ENCODE measurements around the gene ADD3. TPM values are rescaled to one million over a fixed set of nuclear protein-coding genes. Genes with fewer than 3 reads are reported as not detected.

ADD3 gene
- total RNA-seq, 4 donors from 2014 or later, result 257 to 644 (median 358) TPM

DNA sequence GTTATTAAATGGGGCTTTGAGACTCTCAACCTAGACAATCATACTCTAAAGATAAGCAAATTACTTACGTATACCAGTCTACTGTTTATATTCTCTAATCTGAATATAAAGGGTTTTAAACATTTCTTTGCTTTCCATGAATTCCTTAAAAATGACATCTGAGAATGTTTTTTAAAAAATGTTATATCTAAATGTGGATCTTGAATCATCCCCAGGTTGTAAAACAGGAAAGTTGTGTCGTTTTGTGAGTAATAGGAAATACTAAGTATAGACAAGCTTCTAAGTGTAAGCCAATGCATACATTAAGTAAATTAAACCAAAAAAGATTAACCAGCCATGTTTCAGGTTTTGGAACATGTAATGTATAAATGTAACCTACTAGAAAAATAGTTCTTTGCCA is 26.8 kb downstream of the ADD3 start:
- intact Hi-C loops (cut with DNase I), result no loop called here
- Histone ChIP-seq H3K36me3 (no peaks in the 10 kb centered on the region), H3K27me3 (no peaks in the 10 kb centered on the region), H3K9me3 (no peaks in the 10 kb centered on the region), H3K4me1 (peaks cover 32 to 35% of the 10 kb centered on the region in 2 donors), H3K4me3 (replicated peaks in 1 of 3) (no peak overlapping the region), H3K27ac (no peak overlapping the region)
- WGBS, 2 donors, result 75 to 76% methylated on average over 2 of the region's 2 CpGs
- TF ChIP-seq, protein P1, sequence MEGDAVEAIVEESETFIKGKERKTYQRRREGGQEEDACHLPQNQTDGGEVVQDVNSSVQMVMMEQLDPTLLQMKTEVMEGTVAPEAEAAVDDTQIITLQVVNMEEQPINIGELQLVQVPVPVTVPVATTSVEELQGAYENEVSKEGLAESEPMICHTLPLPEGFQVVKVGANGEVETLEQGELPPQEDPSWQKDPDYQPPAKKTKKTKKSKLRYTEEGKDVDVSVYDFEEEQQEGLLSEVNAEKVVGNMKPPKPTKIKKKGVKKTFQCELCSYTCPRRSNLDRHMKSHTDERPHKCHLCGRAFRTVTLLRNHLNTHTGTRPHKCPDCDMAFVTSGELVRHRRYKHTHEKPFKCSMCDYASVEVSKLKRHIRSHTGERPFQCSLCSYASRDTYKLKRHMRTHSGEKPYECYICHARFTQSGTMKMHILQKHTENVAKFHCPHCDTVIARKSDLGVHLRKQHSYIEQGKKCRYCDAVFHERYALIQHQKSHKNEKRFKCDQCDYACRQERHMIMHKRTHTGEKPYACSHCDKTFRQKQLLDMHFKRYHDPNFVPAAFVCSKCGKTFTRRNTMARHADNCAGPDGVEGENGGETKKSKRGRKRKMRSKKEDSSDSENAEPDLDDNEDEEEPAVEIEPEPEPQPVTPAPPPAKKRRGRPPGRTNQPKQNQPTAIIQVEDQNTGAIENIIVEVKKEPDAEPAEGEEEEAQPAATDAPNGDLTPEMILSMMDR (IDR thresholded peaks at IDR 0.05), result no peak
- no peak for TF ChIP-seq POLR2A (IDR thresholded peaks at IDR 0.05)
- no peak for DNase-seq

DNA sequence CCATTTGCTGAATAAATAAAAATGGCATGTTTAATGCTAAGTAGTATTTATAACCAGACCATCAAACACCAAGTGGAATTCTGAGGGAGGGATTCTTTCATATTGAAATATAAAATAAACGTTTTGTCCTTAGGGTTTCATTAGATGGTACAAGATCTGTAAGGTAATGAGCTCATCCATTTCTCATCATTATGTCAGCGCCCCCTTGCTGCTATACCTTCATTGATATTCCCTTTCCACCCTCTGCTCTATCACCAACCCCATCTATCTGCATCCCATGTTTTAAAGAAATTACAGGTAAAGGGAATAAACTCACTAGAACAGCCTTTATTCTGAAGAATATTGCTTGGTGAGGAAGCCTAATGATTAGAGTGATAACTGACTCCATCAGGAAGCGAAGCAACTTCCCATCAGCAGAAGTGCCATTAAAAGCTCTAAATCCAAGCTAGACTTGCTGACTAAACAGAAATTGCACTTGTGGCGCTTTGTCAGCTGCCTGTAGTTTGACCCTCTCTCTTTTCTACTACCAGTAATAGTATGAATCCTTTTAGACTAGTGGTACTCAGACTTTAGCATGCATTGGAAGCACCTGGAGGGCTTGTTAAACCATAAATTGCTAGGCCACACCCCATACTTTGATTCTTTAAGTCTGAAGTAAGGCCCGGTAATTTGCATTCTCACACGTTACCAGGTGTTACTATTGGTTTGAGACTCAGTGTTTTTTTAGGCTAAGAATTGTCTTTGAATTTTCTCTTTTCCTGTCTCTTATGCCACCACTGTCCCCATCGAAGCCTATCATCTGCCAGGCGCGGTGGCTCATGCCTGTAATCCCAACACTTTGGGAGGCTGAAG is 27.5 kb downstream of the ADD3 start:
- intact Hi-C loops (cut with DNase I), result no loop called here
- no peak for TF ChIP-seq POLR2A (IDR thresholded peaks at IDR 0.05)
- TF ChIP-seq, protein P1 (IDR thresholded peaks at IDR 0.05), result no peak
- Histone ChIP-seq H3K27ac (no peak overlapping the region), H3K36me3 (no peaks in the 10 kb centered on the region), H3K27me3 (no peaks in the 10 kb centered on the region), H3K4me1 (peaks cover 32 to 35% of the 10 kb centered on the region in 2 donors), H3K9me3 (no peaks in the 10 kb centered on the region), H3K4me3 (replicated peaks in 1 of 3) (no peak overlapping the region)
- DNase-seq, result no peak
- WGBS, 2 donors, result 92 to 93% methylated on average over 9 of the region's 9 CpGs

DNA sequence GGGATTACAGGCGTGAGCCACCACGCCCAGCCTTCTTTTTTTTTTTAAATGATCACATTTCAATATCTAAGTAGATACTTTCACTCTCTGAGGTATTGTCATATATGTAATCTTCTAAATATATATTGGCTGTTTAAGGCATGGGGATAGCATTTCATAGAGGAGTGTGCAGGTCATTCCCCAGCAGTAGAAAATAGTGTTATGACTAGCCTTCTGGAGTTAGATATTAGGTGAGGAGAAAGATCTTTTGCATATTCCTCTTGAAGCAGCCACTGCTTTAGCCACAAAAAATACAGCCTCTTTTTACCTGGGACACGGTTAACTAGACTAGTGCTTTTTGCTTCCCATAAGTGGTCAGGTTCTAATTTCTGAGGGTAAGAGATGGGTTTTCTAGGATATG is 28.9 kb downstream of the ADD3 start:
- no peak for DNase-seq
- intact Hi-C loops (cut with DNase I), result no loop called here
- TF ChIP-seq, protein P1 (IDR thresholded peaks at IDR 0.05), result no peak
- TF ChIP-seq POLR2A (IDR thresholded peaks at IDR 0.05), result no peak
- Histone ChIP-seq H3K4me3 (replicated peaks in 1 of 3) (no peak overlapping the region), H3K27ac (no peak overlapping the region), H3K27me3 (no peaks in the 10 kb centered on the region), H3K9me3 (no peaks in the 10 kb centered on the region), H3K4me1 (peaks cover 27 to 32% of the 10 kb centered on the region in 2 donors), H3K36me3 (no peaks in the 10 kb centered on the region)
- 95 to 98% methylated on average over 3 of the region's 3 CpGs for WGBS, 2 donors

DNA sequence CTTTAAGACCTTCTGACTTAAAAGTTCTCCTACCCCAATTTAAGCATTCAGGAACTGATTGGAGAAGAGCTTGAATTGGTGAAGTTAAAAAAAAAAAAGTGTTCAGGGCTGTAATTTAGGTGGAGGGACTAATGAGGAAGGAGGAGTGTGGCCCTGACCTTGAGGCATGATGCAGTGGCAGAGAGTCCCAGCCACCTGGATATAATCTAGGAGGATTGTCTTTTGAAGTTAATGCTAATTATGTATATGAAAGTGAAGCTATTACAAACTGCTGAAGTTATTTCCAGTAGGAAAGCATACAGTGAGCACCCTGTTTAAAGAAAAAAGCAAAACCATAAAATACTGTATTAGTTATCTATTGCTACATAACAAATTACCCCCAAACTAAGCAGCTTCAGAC is 31.5 kb downstream of the ADD3 start:
- no peaks in the 10 kb centered on the region for H3K9me3 ChIP-seq
- H3K4me1 ChIP-seq, result peaks cover 14 to 25% of the 10 kb centered on the region in 2 donors
- H3K27ac ChIP-seq, result no peak overlapping the region
- TF ChIP-seq, protein P1 (IDR thresholded peaks at IDR 0.05), result no peak
- TF ChIP-seq POLR2A (IDR thresholded peaks at IDR 0.05), result no peak
- intact Hi-C loops (cut with DNase I), result no loop called here
- H3K27me3 ChIP-seq, result no peaks in the 10 kb centered on the region
- H3K4me3 ChIP-seq (replicated peaks in 1 of 3), result no peak overlapping the region
- no peak for DNase-seq
- no peaks in the 10 kb centered on the region for H3K36me3 ChIP-seq

DNA sequence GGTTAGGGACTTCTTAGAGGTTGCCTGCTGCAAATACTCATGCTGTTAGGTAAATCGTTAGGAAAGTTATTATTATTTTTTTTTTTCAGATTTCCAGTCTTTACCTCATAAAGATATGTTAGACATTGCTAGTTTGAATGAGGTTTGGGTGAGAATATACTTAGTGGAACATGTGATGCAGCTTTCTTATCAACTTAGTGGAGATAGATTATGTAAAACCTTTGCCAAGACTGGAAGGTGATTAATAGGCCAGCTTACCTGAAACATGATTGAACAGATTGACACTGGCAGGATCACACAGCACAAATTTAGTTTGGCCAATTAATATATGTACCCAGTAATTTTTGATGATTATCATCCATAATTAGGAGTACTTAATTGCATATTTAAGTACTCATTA is 32.3 kb downstream of the ADD3 start:
- Histone ChIP-seq H3K9me3 (no peaks in the 10 kb centered on the region), H3K27me3 (no peaks in the 10 kb centered on the region), H3K27ac (no peak overlapping the region), H3K36me3 (no peaks in the 10 kb centered on the region), H3K4me1 (peaks cover 14 to 22% of the 10 kb centered on the region in 2 donors), H3K4me3 (replicated peaks in 1 of 3) (no peak overlapping the region)
- intact Hi-C loops (cut with DNase I), result no loop called here
- TF ChIP-seq, protein P1 (IDR thresholded peaks at IDR 0.05), result no peak
- no peak for TF ChIP-seq POLR2A (IDR thresholded peaks at IDR 0.05)
- no peak for DNase-seq
- WGBS, 2 donors, result 89 to 92% methylated on average over 1 of the region's 1 CpG
